Cardiac muscle cell (in vitro differentiated cells and primary cell): ENCODE results near the gene EPB41L4B. TPM values are rescaled to one million over a fixed set of nuclear protein-coding genes. Genes with fewer than 3 reads are reported as not detected.
"Not testable (repeated sequence)": the region's sequence is repeated elsewhere in the genome, so short reads cannot be mapped to it uniquely, and the experiment has no call there.

Experiments
- DNase-seq, 2 donors: peaks; one replicate each; pipeline versions ENCODE4 v3.0.0 to v3.0.0-alpha.2; 2010 to 2017; ENCODE audit warnings: low read depth in 1 of 2, low spot score in 1 of 2
- H3K27ac ChIP-seq: fragments of 200-600 bp; sonication (generic); 2 replicates; pipeline ENCODE4 v1.5.1; 2016
- H3K27me3 ChIP-seq: fragments of 200-600 bp; sonication (generic); 2 replicates; pipeline ENCODE4 v1.6.0; 2016; ENCODE audit warnings: control low read depth
- H3K36me3 ChIP-seq: fragments of 200-600 bp; sonication (generic); 2 replicates; pipeline ENCODE4 v1.5.1; 2016; ENCODE audit warnings: control low read depth
- H3K4me1 ChIP-seq: fragments of 200-600 bp; sonication (generic); 2 replicates; pipeline ENCODE4 v1.8.1; 2017; ENCODE audit warnings: low read depth, mild to moderate bottlenecking, mixed run types
- H3K4me3 ChIP-seq: fragments of 200-600 bp; sonication (generic); 2 replicates; pipeline ENCODE4 v1.5.1; 2016; ENCODE audit warnings: mild to moderate bottlenecking
- H3K9me3 ChIP-seq: fragments of 200-600 bp; sonication (generic); 2 replicates; pipeline ENCODE4 v1.5.1; 2017; ENCODE audit warnings: low read depth, mild to moderate bottlenecking, control low read depth
- polyA plus RNA-seq: library from polyadenylated mRNA; unstranded; fragments of >200 nt; fragmentation: Nextera tagmentation; extraction: Ambion mirVana; gene quantifications from 2 replicates; pipeline ENCODE4 v1.2.1, GENCODE V29; 2016
- total RNA-seq: library from RNA; depleted of rRNA; stranded (reverse); fragments of >200 nt; gene quantifications from 2 replicates; pipeline ENCODE4 v1.2.3, GENCODE V29; 2016
- TF ChIP-seq, protein P1 (sequence below): IDR thresholded peaks from 2 replicates; pipeline ENCODE4 v1.5.1; 2012; ENCODE audit warnings: low read depth, mild to moderate bottlenecking, low read length

Gene EPB41L4B
- total and polyA plus RNA-seq, 2 experiments from 2014 or later = 2.0 to 2.1 TPM

DNA sequence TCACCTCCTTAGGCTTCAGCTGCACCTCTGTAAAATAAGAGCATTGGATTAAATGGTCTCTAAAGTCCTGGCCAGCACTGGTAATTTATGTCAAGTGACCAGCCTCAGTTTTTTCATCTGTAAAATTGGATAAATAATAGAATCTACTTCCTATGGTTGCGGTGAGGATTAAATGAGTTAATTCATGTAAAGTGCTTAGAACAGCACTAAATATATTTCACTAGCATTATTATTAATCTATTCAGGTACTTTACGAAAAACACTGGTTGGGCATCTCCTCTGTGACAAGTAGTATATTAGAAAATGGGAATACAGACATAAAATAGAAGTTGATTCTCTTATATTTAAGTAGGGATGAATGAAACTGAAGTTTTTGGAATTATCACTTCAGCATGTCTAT is 187.3 kb downstream of the EPB41L4B start:
- Histone ChIP-seq H3K4me3 (no peak overlapping the region), H3K9me3 (no peaks in the 10 kb centered on the region), H3K36me3 (no peaks in the 10 kb centered on the region), H3K27me3 (no peaks in the 10 kb centered on the region), H3K27ac (no peak overlapping the region), H3K4me1 (peaks cover 7% of the 10 kb centered on the region)
- DNase-seq = no peak
- TF ChIP-seq, protein P1, sequence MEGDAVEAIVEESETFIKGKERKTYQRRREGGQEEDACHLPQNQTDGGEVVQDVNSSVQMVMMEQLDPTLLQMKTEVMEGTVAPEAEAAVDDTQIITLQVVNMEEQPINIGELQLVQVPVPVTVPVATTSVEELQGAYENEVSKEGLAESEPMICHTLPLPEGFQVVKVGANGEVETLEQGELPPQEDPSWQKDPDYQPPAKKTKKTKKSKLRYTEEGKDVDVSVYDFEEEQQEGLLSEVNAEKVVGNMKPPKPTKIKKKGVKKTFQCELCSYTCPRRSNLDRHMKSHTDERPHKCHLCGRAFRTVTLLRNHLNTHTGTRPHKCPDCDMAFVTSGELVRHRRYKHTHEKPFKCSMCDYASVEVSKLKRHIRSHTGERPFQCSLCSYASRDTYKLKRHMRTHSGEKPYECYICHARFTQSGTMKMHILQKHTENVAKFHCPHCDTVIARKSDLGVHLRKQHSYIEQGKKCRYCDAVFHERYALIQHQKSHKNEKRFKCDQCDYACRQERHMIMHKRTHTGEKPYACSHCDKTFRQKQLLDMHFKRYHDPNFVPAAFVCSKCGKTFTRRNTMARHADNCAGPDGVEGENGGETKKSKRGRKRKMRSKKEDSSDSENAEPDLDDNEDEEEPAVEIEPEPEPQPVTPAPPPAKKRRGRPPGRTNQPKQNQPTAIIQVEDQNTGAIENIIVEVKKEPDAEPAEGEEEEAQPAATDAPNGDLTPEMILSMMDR = no peak

DNA sequence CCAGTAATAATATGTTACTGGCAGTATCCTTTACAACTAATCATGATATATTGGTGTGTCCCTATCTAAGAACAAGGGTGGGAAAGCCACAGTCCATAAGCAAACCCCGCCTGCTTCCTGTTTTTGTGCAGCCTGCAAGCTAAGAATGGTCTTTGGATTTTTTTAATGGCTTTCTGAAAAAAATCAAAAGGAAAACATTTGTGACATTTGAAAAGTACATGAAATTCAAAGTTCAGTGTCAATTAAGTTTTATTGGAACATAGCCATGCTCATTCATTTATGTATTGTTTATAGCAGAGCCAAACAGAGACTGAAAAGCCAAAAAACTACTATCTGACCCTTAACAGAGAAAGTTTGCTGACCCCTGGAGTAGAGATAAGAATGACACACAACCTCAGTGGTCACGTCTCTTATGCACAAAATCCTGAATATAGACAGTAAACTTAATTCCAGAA is 188.3 kb downstream of the EPB41L4B start:
- Histone ChIP-seq H3K9me3 (no peaks in the 10 kb centered on the region), H3K36me3 (no peaks in the 10 kb centered on the region), H3K4me1 (peaks cover 7% of the 10 kb centered on the region), H3K4me3 (no peak overlapping the region), H3K27ac (no peak overlapping the region), H3K27me3 (no peaks in the 10 kb centered on the region)
- TF ChIP-seq, protein P1 = no peak
- DNase-seq = no peak

DNA sequence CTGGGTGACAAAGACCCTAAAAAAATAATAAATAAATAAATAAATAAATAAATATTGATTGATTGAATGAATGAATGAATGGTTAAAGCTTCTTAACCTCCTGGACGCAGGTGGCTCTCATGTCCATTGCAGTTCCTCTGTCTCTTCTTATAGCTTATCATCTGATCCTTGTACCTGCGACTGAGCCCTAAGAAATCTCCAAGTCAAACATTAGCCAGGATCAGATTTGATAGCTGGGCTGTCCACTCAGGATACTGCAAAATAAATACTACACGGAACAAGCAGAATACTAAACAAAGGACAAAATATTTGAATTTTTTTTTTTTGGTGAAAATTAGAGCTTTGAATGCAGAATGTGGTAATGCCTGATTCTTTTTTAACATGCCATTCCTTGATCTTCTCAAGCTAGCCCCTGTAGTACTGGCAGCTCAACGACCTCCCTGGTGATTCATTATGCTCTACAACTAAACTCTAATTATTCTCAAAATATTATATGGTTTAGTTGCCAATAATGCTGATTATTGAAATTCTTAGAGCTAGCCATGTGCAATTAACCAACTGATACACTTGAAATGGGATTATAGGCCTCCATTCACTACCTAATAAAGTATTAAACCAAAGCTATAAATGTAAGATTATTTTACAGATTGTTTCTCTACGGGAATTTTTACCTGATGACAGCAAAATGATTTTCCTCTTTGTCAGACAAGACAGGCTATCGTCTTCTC is 191.2 kb downstream of the EPB41L4B start:
- Histone ChIP-seq H3K36me3 (no peaks in the 10 kb centered on the region), H3K27me3 (no peaks in the 10 kb centered on the region), H3K9me3 (no peaks in the 10 kb centered on the region), H3K4me3 (no peak overlapping the region), H3K4me1 (peaks cover 7% of the 10 kb centered on the region), H3K27ac (no peak overlapping the region)
- TF ChIP-seq, protein P1 = no peak
- no peak for DNase-seq

- not testable (repeated sequence) for H3K27me3 ChIP-seq, H3K9me3 ChIP-seq, H3K36me3 ChIP-seq, H3K27ac ChIP-seq, DNase-seq, H3K4me1 ChIP-seq, H3K4me3 ChIP-seq
Measured at GRCh38 chr9:109126671-109127070, 194.2 kb downstream of the EPB41L4B start.

- Histone ChIP-seq H3K27ac (no peak overlapping the region), H3K4me1 (peaks cover 4% of the 10 kb centered on the region), H3K9me3 (no peaks in the 10 kb centered on the region), H3K4me3 (no peak overlapping the region), H3K36me3 (no peaks in the 10 kb centered on the region), H3K27me3 (no peaks in the 10 kb centered on the region)
- TF ChIP-seq, protein P1 = no peak
- no peak for DNase-seq
Measured at GRCh38 chr9:109124121-109124520, 196.7 kb downstream of the EPB41L4B start.

DNA sequence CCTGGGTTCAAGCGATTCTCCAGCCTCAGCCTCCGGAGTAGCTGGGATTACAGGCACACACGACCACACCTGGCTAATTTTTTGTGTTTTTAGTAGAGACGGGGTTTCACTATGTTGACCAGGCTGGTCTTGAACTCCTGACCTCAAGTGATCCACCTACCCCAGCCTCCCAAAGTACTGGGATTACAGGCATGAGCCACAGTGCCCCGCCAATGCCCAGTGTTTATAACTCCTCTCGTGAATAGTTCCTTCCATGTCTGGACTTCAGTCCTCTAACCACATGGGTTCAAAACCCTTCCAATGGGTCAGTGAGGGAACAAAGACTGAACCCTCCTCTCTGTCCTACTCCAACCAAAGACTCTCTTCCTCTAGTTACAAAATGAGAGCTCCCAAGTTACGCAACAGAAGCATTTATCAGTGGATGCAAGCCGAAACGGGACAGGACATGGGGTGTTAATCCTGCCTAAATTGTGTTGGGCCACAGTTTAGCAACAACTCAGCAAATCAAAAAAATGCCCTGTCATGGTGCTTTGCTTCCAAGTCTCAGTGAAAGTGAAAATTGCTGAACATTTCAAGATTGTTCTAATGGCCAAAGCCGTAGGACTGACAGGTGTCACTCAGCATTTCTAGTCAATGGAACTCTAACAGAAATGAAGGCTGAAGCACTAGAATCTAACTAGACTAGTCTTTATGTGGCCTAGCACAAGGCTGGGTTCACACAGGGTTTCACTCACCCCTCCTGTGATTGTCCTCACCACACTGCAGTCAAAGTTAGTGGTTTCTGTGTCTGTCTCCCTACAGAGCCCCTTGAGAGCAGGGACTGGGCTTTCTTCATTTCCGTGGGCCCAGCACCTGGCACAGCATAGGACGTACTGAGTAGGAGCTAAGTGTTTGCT is 197.9 kb downstream of the EPB41L4B start:
- H3K4me3 ChIP-seq = no peak overlapping the region
- peak in 1 of 2 donors; percentile 21 for DNase-seq
- TF ChIP-seq, protein P1 = no peak
- peaks cover 7% of the 10 kb centered on the region for H3K4me1 ChIP-seq
- no peaks in the 10 kb centered on the region for H3K27me3 ChIP-seq
- H3K9me3 ChIP-seq = no peaks in the 10 kb centered on the region
- no peaks in the 10 kb centered on the region for H3K36me3 ChIP-seq
- no peak overlapping the region for H3K27ac ChIP-seq
